Measurements from ENCODE around the gene CENPF. TPM values are rescaled to one million over a fixed set of nuclear protein-coding genes. Genes with fewer than 3 reads are reported as not detected.

The CENPF gene
- total RNA-seq, 3 donors from 2014 or later: 1.3 to 4.0 (median 1.9) TPM

DNA sequence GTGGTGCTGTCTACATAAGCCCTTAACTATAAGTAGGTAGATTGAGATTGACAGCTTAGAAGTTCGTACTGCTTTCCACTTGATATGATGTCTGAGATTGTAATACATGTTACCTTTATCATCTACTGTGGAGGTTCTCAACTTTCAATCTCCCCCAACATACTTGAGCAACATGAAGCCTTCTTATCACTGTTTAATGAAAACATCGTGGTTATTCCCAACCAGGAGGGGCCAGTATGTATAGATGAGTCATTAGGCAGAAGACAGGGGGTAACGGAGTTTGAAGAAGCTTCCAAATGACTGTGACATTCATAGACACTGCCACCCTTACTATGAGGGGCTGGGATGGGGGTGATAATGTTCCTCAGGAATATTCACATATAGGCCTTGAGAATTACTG is 36.0 kb downstream of the CENPF start:
- intact Hi-C loops (cut with DNase I; ENCODE audit: low total_unique reads): no loop called here
- TF ChIP-seq, protein P1, sequence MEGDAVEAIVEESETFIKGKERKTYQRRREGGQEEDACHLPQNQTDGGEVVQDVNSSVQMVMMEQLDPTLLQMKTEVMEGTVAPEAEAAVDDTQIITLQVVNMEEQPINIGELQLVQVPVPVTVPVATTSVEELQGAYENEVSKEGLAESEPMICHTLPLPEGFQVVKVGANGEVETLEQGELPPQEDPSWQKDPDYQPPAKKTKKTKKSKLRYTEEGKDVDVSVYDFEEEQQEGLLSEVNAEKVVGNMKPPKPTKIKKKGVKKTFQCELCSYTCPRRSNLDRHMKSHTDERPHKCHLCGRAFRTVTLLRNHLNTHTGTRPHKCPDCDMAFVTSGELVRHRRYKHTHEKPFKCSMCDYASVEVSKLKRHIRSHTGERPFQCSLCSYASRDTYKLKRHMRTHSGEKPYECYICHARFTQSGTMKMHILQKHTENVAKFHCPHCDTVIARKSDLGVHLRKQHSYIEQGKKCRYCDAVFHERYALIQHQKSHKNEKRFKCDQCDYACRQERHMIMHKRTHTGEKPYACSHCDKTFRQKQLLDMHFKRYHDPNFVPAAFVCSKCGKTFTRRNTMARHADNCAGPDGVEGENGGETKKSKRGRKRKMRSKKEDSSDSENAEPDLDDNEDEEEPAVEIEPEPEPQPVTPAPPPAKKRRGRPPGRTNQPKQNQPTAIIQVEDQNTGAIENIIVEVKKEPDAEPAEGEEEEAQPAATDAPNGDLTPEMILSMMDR (IDR thresholded peaks at IDR 0.05): no peak
- TF ChIP-seq POLR2AphosphoS5 (IDR thresholded peaks at IDR 0.05): no peak
- no peak for TF ChIP-seq POLR2A (IDR thresholded peaks at IDR 0.05)
- Histone ChIP-seq H3K4me1 (no peaks in the 10 kb centered on the region), H3K4me3 (no peak overlapping the region), H3K27me3 (no peaks in the 10 kb centered on the region), H3K9me3 (no peaks in the 10 kb centered on the region), H3K27ac (no peak overlapping the region), H3K36me3 (no peaks in the 10 kb centered on the region)
- no peak for DNase-seq (ENCODE audit: low spot score in 2 of 2)

DNA sequence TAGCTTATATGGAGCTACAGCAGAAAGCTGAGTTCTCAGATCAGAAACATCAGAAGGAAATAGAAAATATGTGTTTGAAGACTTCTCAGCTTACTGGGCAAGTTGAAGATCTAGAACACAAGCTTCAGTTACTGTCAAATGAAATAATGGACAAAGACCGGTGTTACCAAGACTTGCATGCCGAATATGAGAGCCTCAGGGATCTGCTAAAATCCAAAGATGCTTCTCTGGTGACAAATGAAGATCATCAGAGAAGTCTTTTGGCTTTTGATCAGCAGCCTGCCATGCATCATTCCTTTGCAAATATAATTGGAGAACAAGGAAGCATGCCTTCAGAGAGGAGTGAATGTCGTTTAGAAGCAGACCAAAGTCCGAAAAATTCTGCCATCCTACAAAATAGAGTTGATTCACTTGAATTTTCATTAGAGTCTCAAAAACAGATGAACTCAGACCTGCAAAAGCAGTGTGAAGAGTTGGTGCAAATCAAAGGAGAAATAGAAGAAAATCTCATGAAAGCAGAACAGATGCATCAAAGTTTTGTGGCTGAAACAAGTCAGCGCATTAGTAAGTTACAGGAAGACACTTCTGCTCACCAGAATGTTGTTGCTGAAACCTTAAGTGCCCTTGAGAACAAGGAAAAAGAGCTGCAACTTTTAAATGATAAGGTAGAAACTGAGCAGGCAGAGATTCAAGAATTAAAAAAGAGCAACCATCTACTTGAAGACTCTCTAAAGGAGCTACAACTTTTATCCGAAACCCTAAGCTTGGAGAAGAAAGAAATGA is 37.6 kb downstream of the CENPF start:
- H3K9me3 ChIP-seq: no peaks in the 10 kb centered on the region

DNA sequence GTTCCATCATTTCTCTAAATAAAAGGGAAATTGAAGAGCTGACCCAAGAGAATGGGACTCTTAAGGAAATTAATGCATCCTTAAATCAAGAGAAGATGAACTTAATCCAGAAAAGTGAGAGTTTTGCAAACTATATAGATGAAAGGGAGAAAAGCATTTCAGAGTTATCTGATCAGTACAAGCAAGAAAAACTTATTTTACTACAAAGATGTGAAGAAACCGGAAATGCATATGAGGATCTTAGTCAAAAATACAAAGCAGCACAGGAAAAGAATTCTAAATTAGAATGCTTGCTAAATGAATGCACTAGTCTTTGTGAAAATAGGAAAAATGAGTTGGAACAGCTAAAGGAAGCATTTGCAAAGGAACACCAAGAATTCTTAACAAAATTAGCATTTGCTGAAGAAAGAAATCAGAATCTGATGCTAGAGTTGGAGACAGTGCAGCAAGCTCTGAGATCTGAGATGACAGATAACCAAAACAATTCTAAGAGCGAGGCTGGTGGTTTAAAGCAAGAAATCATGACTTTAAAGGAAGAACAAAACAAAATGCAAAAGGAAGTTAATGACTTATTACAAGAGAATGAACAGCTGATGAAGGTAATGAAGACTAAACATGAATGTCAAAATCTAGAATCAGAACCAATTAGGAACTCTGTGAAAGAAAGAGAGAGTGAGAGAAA is 38.4 kb downstream of the CENPF start:
- intact Hi-C loops (cut with DNase I; ENCODE audit: low total_unique reads): no loop called here
- Histone ChIP-seq H3K4me3 (no peak overlapping the region), H3K27ac (no peak overlapping the region), H3K9me3 (no peaks in the 10 kb centered on the region), H3K4me1 (no peaks in the 10 kb centered on the region), H3K27me3 (no peaks in the 10 kb centered on the region), H3K36me3 (no peaks in the 10 kb centered on the region)
- TF ChIP-seq, protein P1 (IDR thresholded peaks at IDR 0.05): no peak
- TF ChIP-seq POLR2AphosphoS5 (IDR thresholded peaks at IDR 0.05) (no peak), POLR2A (IDR thresholded peaks at IDR 0.05) (no peak)
- no peak for DNase-seq (ENCODE audit: low spot score in 2 of 2)

More for the DNA sequence above, 37.6 kb downstream of the CENPF start:
- no peak overlapping the region for H3K27ac ChIP-seq
- no peak for DNase-seq (ENCODE audit: low spot score in 2 of 2)
- H3K4me3 ChIP-seq: no peak overlapping the region
- TF ChIP-seq, protein P1 (IDR thresholded peaks at IDR 0.05): no peak
- TF ChIP-seq POLR2A (IDR thresholded peaks at IDR 0.05) (no peak), POLR2AphosphoS5 (IDR thresholded peaks at IDR 0.05) (no peak)
- no peaks in the 10 kb centered on the region for H3K27me3 ChIP-seq
- H3K36me3 ChIP-seq: no peaks in the 10 kb centered on the region
- intact Hi-C loops (cut with DNase I; ENCODE audit: low total_unique reads): no loop called here
- no peaks in the 10 kb centered on the region for H3K4me1 ChIP-seq

DNA sequence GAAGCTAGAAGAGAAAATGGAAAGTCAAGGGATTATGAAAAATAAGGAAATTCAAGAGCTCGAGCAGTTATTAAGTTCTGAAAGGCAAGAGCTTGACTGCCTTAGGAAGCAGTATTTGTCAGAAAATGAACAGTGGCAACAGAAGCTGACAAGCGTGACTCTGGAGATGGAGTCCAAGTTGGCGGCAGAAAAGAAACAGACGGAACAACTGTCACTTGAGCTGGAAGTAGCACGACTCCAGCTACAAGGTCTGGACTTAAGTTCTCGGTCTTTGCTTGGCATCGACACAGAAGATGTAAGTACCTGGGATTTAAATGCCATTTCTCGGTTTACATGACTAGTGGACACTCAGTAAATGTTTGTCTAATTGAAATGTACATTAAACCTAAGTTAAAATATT is 40.0 kb downstream of the CENPF start:
- Histone ChIP-seq H3K36me3 (no peaks in the 10 kb centered on the region), H3K27me3 (no peaks in the 10 kb centered on the region), H3K4me1 (no peaks in the 10 kb centered on the region), H3K9me3 (no peaks in the 10 kb centered on the region), H3K4me3 (no peak overlapping the region), H3K27ac (no peak overlapping the region)
- TF ChIP-seq, protein P1 (IDR thresholded peaks at IDR 0.05): no peak
- TF ChIP-seq POLR2A (IDR thresholded peaks at IDR 0.05) (no peak), POLR2AphosphoS5 (IDR thresholded peaks at IDR 0.05) (no peak)
- DNase-seq (ENCODE audit: low spot score in 2 of 2): no peak
- intact Hi-C loops (cut with DNase I; ENCODE audit: low total_unique reads): no loop called here

DNA sequence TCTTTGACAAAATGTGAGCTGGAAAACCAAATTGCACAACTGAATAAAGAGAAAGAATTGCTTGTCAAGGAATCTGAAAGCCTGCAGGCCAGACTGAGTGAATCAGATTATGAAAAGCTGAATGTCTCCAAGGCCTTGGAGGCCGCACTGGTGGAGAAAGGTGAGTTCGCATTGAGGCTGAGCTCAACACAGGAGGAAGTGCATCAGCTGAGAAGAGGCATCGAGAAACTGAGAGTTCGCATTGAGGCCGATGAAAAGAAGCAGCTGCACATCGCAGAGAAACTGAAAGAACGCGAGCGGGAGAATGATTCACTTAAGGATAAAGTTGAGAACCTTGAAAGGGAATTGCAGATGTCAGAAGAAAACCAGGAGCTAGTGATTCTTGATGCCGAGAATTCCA is 42.7 kb downstream of the CENPF start:
- intact Hi-C loops (cut with DNase I; ENCODE audit: low total_unique reads): no loop called here
- H3K36me3 ChIP-seq: no peaks in the 10 kb centered on the region
- TF ChIP-seq POLR2AphosphoS5 (IDR thresholded peaks at IDR 0.05) (no peak), POLR2A (IDR thresholded peaks at IDR 0.05) (no peak)
- TF ChIP-seq, protein P1 (IDR thresholded peaks at IDR 0.05): no peak
- no peaks in the 10 kb centered on the region for H3K9me3 ChIP-seq
- DNase-seq (ENCODE audit: low spot score in 2 of 2): no peak
- H3K4me3 ChIP-seq: no peak overlapping the region
- no peak overlapping the region for H3K27ac ChIP-seq
- no peaks in the 10 kb centered on the region for H3K27me3 ChIP-seq
- no peaks in the 10 kb centered on the region for H3K4me1 ChIP-seq
